Measurements from ENCODE around the gene KLK1. TPM values are rescaled to one million over a fixed set of nuclear protein-coding genes. Genes with fewer than 3 reads are reported as not detected.
A peak's percentile ranks its signal among the peaks of the same experiment; 100 is the strongest.

Gene KLK1
- total RNA-seq = 0.37 TPM in 1 of 2 replicates, not detected in the other

GRCh38 chr19:50823389-50824042 lies at the start of gene KLK1:
Gene KLK1, minus strand, starts transcription at chr19:50823787. Its CDS starts 39 bp downstream, at chr19:50823748.

GRCh38 chr19:50873056-50873455 lies 49.5 kb upstream of the KLK1 start, which contains the start of gene KLK2:
Gene KLK2, plus strand, starts transcription at chr19:50873439. Its CDS starts 35 bp downstream, at chr19:50873474.

GRCh38 chr19:50854636-50855410 lies 31.2 kb upstream of the KLK1 start, which contains the start of gene KLK3:
Gene KLK3, plus strand, starts transcription at chr19:50854915. Its CDS starts 41 bp downstream, at chr19:50854956.

GRCh38 chr19:50833117-50833801 lies 9.7 kb upstream of the KLK1 start, which contains the start of gene KLK15:
Gene KLK15, minus strand, starts transcription at chr19:50833574. Its CDS starts 2,082 bp downstream, at chr19:50831492.

GRCh38 chr19:50790396-50790795 lies 33.2 kb downstream of the KLK1 start, which contains the start of gene ACP4:
Gene ACP4, plus strand, starts transcription at chr19:50790415. Its CDS starts 0 bp downstream, at chr19:50790415.

GRCh38 chr19:50770164-50770563 lies 53.4 kb downstream of the KLK1 start, which contains the start of gene GPR32:
Gene GPR32, plus strand, starts transcription at chr19:50770464. Its CDS starts 137 bp downstream, at chr19:50770601.

Small RNA genes lying within 50 kb of the gene (small RNA-seq; reads per million reads assigned to genes)
- gene SNORD88A = 107 reads per million, percentile 99 among the genes with 10 or more reads in this experiment
- gene SNORD88B = not detected
- gene SNORD88C = not detected

Other genes starting within 250 kb of the KLK1 start
- not detected in 2 replicates for gene SYT3, start 183.9 kb downstream of the KLK1 start, total RNA-seq
- not detected in 2 replicates for gene C19orf81, start 174.3 kb downstream of the KLK1 start, total RNA-seq
- gene SHANK1, start 104.0 kb downstream of the KLK1 start, total RNA-seq = 0.73 and 1.2 TPM in 2 replicates
- gene CLEC11A, start 100.4 kb downstream of the KLK1 start, total RNA-seq = 18.4 and 23.9 TPM in 2 replicates
- gene GPR32, start 53.3 kb downstream of the KLK1 start, total RNA-seq = not detected in 2 replicates
- not detected in 2 replicates for gene ACP4, start 33.4 kb downstream of the KLK1 start, total RNA-seq
- gene KLK15, start 9.8 kb upstream of the KLK1 start, total RNA-seq = not detected in 2 replicates
- gene KLK3, start 31.1 kb upstream of the KLK1 start, total RNA-seq = not detected in 2 replicates
- gene KLK2, start 49.7 kb upstream of the KLK1 start, total RNA-seq = 0.37 TPM in 1 of 2 replicates, not detected in the other
- gene KLK4, start 87.6 kb upstream of the KLK1 start, total RNA-seq = not detected in 2 replicates
- not detected in 2 replicates for gene KLK5, start 129.3 kb upstream of the KLK1 start, total RNA-seq
- gene KLK6, start 145.8 kb upstream of the KLK1 start, total RNA-seq = not detected in 2 replicates
- not detected in 2 replicates for gene KLK7, start 160.1 kb upstream of the KLK1 start, total RNA-seq
- not detected in 2 replicates for gene KLK8, start 177.8 kb upstream of the KLK1 start, total RNA-seq
- gene KLK10, start 195.9 kb upstream of the KLK1 start, total RNA-seq = not detected in 2 replicates
- gene KLK11, start 202.8 kb upstream of the KLK1 start, total RNA-seq = not detected in 2 replicates
- not detected in 2 replicates for gene KLK12, start 211.2 kb upstream of the KLK1 start, total RNA-seq
- not detected in 2 replicates for gene KLK13, start 241.3 kb upstream of the KLK1 start, total RNA-seq

All from subcutaneous preadipocyte (primary cell).